Glomerular endothelial cell (primary cell): ENCODE data around the gene FAM107B. TPM values are rescaled to one million over a fixed set of nuclear protein-coding genes. Genes with fewer than 3 reads are reported as not detected.
A peak's percentile ranks its signal among the peaks of the same experiment; 100 is the strongest.

Experiments
- DNase-seq: peaks from one replicate; pipeline ENCODE4 v3.0.0-alpha.2; 2011; ENCODE audit warnings: low read depth, low spot score; ENCODE audit errors: extremely low read depth
- total RNA-seq: library from RNA; depleted of rRNA; stranded (reverse); fragments of >200 nt; gene quantifications from 2 replicates; pipeline ENCODE4 v1.2.3, GENCODE V29; 2015

Gene FAM107B
- total RNA-seq, 1 donor from 2014 or later: 81.1 TPM

DNA sequence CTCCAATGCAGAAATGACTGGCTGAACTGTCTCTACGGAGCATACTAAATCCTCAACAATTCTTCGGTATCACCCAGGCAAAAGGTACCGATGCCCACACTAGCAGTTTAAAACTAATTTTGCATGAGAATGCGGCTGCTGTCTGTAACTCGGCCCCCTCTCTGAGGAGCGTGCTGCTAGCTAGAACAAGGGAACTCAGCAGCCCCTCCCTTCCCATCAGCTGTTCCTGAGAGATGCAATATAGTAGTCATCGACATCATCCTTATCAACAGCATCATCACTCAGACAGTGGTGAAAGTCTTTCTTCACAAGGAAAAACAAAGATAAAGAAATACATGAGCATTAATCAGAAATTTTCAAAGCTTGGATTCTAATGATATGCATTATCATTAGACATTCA is 254.9 kb downstream of the FAM107B start:
- DNase-seq: no peak

DNA sequence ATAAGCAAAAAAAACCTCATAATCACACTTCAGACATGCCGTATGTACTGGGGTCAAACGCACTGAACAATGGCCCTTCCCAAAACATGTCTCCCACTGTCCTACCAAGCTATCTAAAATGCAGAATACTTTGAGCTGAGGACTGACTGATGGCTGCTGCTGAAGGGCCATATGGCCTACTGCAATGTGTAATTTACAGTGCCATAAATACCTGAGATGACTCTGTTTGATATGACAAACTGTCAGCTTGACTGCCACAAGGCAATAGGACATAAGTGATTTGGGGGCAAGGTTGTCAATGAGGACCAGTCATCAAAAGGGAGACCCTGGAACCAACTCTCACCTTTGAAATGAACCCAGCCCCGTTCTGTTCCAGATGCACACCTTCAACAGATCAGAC is 256.5 kb downstream of the FAM107B start:
- DNase-seq: no peak

DNA sequence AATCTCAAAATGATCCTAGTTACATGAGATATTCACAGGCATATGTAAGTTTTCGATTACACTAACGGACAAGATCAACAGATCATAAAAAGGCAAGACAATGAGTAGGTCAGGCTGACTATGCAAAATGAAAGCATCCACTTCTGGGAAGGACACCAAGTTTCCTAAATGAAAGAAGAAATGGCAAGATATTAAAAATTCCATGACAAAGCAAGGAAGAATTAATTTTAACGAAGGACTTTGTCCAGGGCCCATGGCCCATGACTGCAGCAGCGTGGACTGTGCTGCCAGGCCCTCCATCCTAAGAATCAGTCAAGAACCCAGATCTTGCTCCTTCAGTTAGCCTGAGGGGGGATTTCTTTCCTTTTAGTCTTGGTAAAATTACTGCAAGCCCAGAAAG is 261.6 kb downstream of the FAM107B start:
- DNase-seq: no peak

DNA sequence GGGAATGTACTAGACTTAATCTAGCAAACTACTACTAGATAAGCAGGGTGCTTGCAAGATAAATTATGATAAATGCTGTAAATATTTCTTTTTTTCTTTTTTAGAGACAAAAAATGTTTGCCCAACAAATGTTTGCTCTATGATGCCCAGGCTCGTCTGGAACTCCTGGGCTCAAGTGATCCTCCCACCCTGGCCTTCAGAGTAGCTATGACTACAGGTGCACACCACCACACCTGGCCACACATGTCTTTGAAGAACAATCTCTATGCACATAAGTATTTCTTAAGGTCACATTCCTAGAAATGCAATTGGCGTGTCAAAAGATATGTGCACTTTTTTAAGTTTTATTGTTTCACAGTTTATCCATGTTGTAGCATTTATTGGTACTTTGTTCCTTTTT is 264.4 kb downstream of the FAM107B start:
- no peak for DNase-seq

DNA sequence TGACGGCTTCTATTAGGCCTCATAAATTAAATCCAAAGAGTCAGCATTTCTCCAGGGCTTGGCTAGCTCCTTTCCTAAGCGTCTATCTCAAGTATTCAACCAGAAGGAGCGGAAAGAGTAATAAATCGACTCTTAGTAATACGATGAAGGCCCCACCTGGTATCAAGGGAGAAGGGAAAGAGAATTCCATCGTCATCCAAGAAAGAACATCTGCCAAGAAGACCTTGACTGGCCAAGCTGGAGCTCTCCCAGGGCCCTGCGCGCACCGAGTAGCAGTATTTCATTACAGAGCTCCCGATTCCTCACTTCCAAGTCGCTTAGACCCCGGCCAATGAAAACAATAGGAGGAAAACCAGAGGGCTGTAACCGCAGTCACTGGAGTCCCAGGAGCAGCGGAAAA is 266.0 kb downstream of the FAM107B start:
- DNase-seq: no peak

DNA sequence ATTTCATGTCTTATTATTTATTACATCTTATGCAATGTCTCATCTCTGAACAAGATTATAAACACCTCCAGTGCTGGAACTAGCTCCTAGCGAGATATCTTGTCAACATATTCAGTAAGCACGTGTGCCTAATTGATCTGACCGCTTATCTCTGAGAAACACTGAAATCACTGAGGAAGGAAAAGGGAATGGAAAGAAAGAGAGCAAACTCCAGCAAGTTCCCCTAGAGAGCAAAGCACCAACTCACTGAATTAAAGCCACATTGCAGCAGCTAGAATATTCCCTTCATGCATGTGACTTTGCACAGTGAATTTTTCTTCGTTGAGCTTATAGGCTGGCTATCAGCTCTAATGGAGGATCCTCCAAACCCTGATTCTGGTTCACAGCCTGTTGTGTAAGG is 266.9 kb downstream of the FAM107B start:
- DNase-seq: no peak

DNA sequence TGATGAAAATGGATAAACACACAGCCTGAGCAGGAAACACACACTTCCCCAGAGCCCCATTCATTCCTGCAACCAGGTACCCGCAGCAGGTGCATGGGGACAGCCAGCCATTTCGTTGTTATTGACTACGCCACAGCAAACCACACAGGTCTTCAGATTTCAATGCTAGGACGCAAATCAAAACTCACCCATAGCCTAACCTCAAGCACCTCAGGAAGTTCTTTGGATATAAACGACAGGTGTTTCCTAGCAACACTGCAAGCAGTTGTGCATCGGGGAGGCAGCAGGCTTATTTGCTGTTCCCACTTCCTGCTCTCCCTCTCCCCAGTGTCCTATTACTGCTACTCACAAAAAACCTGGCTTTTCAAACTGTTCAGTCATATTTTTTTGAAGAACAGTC is 267.5 kb downstream of the FAM107B start:
- peak; percentile 37 for DNase-seq

DNA sequence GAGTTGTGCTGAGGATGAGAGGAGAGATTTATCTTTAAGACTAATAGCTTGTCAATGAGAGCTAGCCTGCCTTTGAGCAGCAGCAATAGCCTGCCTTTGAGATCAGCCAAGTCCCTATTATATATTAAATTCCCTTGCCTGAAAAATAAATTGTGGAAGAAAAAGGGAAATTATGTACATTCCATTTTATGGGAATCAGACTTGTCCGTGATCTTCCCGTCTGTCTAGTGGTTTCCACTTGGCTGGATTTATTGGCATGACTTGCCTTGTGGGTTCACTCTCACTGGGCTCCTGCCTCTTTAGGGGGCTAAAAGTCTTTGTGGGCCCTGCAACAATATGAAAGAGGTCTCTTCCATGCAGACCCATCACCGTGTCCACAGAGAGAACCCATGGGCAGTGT is 272.3 kb downstream of the FAM107B start:
- no peak for DNase-seq

DNA sequence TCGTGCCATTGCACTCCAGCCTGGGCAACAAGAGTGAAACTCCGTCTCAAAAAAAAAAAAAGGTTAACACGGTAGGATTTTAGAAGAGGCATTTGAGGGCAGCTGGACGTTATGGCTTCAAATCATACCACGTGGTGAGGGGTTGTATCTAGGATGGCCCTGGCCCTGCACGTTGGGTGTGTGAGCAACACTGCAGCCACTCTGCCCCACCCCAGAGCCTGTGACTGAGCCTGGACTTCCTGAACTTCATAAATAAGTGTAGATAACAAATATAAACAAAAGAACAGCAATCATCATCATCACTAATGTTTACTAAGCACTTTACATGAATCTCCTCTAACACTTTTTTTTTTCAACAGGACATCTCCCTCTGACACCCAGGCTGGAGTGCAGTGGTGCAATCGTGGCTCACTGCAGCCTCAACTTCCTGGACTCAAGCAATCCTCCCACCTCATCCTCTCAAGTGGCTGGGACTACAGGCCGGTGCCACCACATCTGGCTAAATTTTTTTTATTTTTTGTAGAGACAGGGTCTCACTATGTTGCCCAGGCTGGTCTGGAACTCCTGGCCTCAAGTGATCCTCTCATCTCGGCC is 274.4 kb downstream of the FAM107B start:
- no peak for DNase-seq

DNA sequence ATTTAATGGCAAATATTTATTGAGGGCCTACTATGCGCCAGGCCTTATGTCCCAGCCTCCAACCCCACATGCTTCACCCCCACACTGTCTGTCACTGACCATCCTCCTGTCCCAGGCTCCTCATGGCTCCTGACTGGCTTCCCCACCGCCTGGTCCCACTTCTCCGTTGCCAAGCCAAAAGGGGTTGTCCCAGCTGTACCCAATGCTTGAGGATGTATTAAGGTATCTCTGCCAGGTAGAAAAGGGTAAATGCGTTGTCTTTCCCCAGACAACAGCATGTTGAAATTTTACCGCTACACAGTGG is 275.1 kb downstream of the FAM107B start:
- no peak for DNase-seq

DNA sequence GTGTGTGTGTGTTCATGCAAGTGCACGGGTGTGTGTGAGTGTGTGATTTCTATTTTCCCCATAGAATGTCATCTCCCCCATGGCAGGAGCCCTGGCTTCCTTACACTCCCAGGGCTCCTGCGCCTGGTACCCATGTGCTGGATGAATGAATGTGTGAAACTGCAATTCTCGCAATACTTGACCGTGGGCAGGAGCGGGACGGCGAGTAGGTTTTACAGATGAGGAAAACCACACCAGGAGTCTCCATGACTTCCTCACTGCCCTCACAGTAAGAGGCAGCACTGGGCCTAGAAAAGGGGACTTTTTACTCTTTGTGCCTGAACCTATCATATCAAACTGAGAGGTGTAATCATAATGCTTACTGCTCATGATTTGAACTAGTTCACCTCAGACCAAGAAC is 276.4 kb downstream of the FAM107B start:
- DNase-seq: no peak

DNA sequence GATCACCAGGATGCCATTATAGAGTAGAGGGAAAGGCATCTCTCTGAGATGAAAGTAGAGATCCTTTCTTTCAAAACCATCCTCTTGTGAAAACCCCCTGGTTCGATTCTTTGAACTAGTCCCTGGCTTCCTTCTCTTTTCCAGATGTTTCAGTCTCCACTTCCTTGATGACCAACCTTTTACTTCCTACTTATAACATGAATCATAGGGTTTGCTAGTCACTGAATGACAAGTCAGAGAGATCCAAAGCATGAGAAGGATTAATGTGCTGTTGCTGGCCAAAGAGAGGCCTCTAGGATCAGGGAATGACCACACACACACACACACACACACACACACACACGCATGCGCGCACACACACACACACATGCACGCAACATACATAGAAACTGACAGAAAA is 282.9 kb downstream of the FAM107B start:
- DNase-seq: no peak

DNA sequence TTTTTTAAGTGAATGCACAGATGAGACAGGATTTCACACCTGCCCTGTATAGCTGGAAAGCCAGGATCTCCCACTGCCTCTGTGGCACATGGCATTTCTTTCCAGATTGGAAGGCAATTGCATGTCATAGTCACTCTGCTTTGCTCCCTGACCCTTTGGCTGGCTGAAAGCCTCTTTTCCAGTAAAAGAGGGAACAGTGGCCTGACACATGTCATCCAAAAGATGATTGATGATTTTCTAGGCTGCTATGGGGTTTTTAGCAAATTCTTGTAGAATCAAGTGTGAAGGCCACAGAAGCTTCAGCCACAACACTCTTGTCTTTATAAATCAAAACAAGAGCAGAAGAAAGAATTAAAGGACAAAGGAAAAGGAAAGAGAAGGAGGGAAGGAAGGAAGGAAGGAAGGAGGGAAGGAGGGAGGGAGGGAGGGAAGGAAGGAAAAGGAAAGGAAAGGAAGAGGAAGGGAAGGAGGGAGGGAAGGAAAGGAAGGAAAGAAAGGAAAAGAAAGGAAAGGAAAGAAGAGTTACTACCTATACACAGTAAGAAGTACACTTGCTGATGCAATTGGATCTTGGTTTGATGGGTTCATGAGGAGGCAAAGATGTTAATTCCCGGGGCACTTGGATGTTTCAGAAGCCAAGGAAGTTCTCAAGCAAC is 285.0 kb downstream of the FAM107B start:
- no peak for DNase-seq

DNA sequence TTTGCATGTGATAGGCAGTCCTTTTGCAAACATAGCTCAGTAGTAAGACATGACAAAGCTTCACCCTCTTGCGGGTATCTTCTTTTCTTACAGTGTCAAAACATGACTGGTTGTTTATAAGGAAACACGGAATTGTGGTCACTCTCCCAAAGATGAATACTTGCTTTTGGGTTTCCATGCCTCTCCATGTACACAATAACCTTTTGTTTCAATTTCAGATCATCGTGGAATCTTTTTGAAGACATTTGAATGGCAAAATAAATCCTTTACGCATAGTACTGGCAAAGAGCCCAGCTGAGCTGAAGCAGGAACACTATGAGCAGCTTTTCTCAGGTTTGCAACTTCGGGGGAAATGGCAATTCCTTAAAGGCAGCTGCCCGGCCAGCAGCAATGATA is 287.2 kb downstream of the FAM107B start:
- DNase-seq: no peak

DNA sequence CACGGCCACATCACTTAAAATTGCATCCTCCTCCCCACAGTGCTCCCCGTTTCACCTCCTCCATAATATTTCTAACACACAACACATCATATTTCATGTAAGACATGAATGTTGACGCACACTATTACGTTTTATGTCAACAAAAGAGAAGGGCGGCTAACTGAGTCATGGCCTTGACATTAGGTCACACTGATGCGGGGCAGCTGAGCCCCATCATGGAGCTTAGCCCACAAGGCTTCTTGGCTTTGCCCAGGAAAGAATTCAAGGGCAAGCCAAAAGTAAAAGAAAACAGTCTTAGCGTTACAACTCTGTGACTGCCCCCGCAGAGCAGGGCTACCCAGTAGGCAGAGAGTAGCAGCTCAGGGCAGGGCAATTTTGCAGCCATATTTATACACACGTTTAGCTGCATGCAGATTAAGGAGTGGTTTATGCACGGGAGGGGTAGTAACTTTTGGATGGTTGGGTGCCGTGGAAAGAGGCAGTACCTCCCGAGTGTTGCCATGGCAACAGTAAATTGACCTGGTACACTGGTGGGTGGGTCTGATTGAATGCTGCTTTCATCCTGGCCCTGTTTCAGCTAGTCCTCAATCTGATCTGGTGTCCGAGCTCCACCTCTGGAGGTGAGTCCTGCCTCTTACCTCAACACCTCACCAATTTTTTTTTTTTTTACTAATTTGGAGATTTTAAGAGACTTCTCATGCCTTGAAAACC is 287.8 kb downstream of the FAM107B start:
- DNase-seq: no peak

DNA sequence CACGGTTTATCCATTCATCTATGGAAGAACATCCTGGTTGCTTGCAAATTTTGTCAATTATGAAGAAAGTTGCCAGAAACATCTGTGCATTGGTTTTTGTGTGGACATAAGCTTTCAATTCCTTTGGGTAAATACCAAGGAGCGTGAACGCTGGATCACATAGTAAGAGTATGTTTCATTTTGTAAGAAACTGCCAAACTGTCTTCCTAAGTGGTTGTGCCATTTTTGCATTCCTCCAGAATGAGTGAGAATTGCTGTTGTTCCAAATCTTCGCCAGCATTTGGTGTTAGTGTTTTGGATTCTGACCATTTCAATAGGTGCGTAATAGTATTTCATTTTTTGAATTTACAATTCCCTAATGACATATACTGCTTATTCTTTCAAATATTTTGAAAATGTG is 288.7 kb downstream of the FAM107B start:
- DNase-seq: no peak

DNA sequence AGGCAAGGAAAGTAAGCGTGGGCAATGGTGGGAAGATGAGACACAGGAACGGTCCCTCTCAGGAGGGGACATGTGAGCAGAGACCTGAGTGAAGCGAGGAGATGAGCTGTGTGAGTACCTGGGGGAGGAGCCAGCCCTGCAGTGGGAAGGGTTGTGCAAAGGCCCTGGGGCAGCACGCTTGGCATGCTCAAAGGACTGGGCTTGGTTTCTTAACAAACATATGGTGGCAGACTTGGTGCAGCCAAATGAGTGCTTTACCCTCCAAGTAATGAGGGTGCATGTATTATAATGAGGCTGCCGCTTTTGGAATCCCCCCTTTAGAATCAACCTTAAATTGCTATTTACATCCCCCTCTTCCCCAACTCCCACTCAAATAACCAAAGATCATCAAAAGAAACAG is 291.3 kb downstream of the FAM107B start:
- DNase-seq: no peak

DNA sequence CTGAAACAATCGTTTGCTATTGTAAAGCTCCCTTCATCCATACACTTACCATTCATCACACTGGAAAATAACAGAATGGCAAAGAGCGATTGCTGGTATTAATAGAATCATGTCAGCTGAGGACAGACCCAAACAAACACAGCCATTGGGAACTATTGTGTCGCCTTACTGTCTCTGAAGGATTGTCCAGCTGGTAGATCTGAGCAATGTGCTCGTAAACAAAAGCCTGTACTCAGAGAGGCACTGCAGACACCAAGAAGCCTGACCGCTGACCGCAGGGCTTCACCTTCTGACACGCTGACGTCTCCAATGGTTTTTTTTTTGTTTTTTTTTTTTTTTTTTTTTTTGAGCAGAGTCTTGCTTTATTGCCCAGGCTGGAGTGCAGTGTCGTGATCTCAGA is 292.9 kb downstream of the FAM107B start:
- no peak for DNase-seq

DNA sequence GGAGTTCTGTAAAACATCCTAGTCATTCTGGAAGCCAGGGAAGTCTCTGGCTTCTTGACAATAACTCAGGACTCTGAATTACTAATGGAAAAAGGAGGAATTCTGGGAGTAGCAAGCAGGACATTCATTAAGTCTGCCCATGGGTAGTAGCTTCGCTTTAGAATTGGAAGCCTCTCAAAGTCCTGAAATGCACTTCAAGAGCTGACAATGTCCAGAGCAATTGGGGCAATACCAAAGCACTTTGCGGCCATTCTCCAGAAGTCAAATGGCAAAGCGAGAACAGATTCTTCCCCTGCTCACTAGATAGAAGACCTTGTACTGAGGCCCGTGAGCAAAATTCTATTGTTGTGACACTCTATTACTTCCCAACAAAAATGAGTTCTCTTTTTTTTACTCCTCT is 293.7 kb downstream of the FAM107B start:
- DNase-seq: no peak

DNA sequence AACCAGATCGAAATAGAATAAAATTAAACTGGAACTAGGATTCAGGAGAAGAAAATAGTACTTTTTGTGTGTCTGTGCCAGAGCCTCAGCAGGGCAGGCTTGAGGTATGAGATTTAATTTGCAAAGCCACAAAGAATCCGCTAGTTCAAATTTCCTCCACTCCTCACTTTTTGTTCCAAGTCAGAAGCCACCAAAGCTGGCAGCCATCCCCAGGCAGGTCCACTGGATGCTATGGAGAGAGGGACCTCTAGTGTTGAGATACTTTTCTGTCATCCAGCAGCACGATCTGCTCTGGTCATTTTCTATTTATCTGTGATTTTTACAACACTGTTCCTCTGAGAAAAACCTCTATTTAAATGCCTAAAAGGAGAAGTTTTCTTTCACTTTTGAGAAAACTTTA is 296.1 kb downstream of the FAM107B start:
- DNase-seq: no peak

DNA sequence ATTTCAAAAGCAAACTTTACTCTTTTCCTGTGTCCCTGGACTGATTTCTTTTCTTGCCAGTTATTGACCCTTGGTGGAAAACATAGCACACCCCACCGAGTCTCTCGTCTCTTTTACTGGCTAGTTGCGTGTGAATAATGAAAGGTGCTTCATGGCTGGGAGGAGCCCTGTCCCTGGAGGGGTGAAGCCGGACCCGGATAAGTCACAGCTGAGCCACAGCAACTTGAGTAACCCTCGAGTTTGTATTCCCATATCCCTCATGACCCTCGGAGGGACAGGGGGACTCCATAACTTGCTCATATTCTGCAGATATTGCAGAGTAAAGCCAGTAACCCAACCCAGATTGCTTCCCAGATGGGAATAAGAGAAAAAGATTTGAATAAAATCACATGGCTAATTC is 296.5 kb downstream of the FAM107B start:
- DNase-seq: no peak

DNA sequence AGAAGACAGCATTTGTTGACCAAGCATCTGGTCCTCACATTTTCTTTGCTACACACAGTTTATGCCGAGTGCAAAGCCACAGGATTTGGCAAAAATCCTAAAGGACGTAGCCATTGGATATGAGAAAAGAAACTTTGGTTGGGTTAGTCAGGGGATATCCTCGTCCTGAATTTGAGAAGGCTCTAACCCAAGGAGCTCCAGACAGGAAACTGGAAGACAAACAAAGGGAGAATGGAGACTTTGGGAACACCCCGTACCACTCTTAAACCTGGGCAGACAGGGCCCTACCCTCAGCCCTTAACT is 297.3 kb downstream of the FAM107B start:
- no peak for DNase-seq
